Erythroblast (primary cell): ENCODE results near the gene CCDC152.

Source experiments
- GATA1 ChIP-seq: IDR thresholded peaks from 2 replicates; pipeline ENCODE4 v1.6.1; 2011; ENCODE audit warnings: low read depth, mild to moderate bottlenecking, control low read depth, low read length, moderate library complexity
- POLR2A ChIP-seq: IDR thresholded peaks from 2 replicates; pipeline ENCODE4 v1.6.1; 2011; ENCODE audit warnings: mild to moderate bottlenecking, low read length

GRCh38 chr5:42751044-42751443, 5.6 kb upstream of the CCDC152 start:
- TF ChIP-seq POLR2A (no peak), GATA1 (no peak)
